H7 (cell line): ENCODE results near the gene ZDHHC21. TPM values are rescaled to one million over a fixed set of nuclear protein-coding genes. Genes with fewer than 3 reads are reported as not detected.
A peak's percentile ranks its signal among the peaks of the same experiment; 100 is the strongest.
"Not testable (repeated sequence)": the region's sequence is repeated elsewhere in the genome, so short reads cannot be mapped to it uniquely, and the experiment has no call there.

Experiments
- DNase-seq: peaks from one replicate; pipeline ENCODE4 v3.0.0; 2012
- H3K27me3 ChIP-seq: 2 replicates; pipeline ENCODE4 v1.6.0; 2011; ENCODE audit warnings: mild to moderate bottlenecking, low read length; ENCODE audit not compliant: control insufficient read depth, insufficient read depth
- H3K36me3 ChIP-seq: replicated peaks from 2 replicates; pipeline ENCODE4 v1.5.1; 2011; ENCODE audit warnings: low read length; ENCODE audit not compliant: control insufficient read depth, insufficient read depth
- H3K4me3 ChIP-seq: 2 replicates; pipeline ENCODE4 v1.5.1; 2011; ENCODE audit warnings: low read depth, mild to moderate bottlenecking, control low read depth, low read length, moderate library complexity; ENCODE audit not compliant: insufficient read depth
- total RNA-seq: library from RNA; depleted of rRNA; stranded (reverse); fragments of >200 nt; shearing (Covaris generic); gene quantifications from 2 replicates; pipeline ENCODE4 v1.2.3, GENCODE V29; 2014

ZDHHC21 gene
- total RNA-seq, 1 experiment from 2014 or later: 3.7 TPM

DNA sequence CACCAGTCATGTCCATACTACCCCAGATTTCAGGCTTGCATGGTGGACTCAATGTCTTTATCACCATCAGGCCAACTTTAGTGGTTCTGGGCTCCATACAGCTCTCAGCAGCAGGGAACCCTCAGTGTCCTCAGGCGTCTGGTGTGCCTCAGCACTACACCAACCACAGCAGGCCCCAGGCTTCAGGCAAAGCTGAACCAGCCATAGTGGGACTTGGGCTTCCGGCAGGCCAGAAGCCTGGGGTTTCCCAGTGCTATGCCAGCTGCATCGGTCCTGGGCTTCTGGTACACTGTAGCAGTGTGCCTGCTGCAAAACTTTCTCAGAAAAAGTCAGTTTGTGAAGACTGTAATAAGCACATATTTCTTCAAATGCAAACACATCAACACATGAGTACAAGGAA is 11.0 kb upstream of the ZDHHC21 start:
- Histone ChIP-seq H3K36me3 (no peaks in the 10 kb centered on the region), H3K4me3 (no peak overlapping the region), H3K27me3 (no peaks in the 10 kb centered on the region)
- DNase-seq: no peak

- no peak overlapping the region for H3K4me3 ChIP-seq
- H3K27me3 ChIP-seq: no peaks in the 10 kb centered on the region
- no peak for DNase-seq
- no peaks in the 10 kb centered on the region for H3K36me3 ChIP-seq
Measured at GRCh38 chr9:14702200-14702720, 9.0 kb upstream of the ZDHHC21 start.

DNA sequence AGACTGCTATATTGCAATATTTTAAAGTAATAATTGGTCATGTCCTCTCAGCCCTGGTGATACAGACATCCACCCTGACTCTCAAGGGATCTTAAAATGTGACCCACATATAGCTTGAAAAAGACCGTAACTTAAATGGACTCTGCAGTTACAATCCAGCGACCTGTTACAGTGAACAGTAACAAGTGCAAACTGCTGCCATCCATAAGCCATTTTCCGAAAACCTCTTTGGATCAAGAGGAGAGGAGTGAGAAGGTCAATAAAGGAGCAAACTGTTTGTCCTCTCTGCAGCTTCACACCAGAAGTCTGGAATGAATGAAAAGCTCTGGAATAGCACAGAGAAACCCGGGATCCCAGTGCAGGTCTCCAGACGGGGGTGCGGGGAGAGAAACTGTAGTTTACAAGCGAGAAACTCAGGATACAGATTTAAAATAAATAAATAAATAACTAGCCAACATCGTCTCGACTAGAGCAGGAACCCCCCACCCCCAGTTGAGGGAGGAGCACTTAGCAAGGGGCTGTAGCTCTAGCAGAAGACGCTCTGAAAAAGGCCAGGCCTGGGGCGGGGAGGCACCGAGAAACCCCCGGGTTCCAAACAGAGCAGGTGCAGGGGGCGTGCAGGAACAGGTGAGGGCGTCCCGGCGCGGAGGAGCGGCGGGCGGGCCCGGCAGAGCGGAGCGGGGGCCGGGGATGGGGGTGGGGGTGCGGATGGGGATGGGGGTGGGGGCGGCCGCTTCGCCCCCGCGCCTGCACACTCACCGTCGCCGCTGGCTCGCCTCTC is 572 bp downstream of the ZDHHC21 start:
- Histone ChIP-seq H3K27me3 (peaks cover 3% of the 10 kb centered on the region; the same call in 1 of the 2 replicates), H3K36me3 (peaks cover 3% of the 10 kb centered on the region), H3K4me3 (peak overlapping the region; percentile 68)
- DNase-seq: no peak

DNA sequence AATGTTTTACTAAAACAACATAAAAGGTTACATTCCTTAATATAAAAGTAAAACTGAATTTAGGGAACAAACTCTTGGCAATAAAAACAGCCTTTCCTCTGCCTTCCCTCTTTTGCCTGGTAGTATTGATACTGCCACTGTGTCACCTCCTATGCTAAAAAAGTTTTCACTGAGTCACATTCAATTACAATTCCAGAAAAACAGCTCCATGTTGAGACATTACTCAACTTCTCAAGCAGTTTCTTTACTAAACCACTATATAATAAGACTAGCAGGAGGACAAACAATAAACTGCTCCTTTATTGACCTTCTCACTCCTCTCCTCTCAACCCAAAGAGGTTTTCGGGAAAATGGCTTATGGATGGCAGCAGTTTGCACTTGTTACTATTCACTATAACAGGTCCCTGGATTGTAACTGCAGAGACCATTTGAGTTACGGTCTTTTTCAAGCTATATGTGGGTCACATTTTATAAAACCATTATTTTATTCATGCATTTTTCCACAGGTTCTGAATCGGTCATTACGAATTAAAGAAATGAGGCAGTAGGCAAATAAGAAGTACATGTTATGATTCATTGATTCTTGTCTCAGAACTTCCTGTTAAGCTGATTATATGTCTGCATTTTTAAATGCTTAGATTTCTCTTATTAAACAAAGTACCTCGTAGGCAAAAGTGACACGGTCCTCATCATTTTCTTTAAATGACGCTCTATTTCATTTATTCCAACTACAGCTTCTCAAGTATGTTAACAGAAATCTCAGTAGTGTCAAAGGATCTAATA is 2.1 kb downstream of the ZDHHC21 start:
- Histone ChIP-seq H3K36me3 (peaks cover 3% of the 10 kb centered on the region), H3K27me3 (peaks cover 3% of the 10 kb centered on the region; the same call in 1 of the 2 replicates), H3K4me3 (no peak overlapping the region)
- no peak for DNase-seq

DNA sequence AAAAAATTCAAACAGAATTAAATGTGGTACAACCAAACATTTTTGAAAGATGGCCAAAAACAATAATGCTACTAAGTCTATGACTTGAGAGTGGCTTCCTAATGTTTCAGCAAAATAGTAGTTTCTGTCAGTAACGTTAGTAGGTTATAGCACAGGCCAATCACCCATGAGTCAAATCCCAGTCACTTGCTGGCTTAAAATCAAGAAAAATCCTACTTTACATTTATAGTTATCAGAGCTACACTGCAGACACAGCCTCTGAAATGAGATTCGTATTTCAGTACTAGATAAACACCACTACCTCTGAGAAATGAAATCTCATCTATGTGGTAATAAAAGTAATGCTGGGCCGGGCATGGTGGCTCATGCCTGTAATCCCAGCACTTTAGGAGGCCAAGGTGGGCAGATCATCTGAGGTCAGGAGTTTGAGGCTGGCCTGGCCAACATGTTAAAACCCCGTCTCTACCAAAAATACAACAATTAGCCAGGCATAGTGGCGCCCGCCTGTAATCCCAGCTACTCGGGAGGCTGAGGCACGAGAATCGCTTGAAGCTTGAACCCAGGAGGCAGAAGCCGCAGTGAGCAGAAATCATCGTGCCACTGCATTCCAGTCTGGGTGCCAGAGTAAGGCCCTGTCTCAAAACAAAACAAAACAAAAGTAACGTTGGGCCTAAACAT is 6.1 kb downstream of the ZDHHC21 start:
- no peaks in the 10 kb centered on the region for H3K27me3 ChIP-seq
- H3K4me3 ChIP-seq: no peak overlapping the region
- no peak for DNase-seq
- H3K36me3 ChIP-seq: peaks cover 3% of the 10 kb centered on the region

DNA sequence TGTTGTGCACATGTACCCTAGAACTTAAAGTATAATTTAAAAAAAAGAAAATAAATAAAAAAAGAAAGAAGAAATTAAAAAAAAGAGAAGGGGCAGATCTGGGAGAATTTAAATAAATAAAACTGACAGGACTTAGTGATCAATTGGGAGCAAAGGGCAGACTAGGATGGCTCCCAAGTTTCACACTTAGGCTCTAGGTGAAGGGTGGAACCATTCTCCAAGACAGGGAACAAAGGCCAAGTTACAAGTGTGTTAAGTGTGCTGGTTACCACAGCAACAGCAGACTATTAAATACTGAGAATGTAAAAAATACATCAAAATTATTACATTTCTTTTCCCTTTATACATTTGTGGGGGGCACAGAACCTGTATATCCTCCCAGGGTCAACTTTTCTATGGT is 7.1 kb downstream of the ZDHHC21 start:
- H3K36me3 ChIP-seq: peaks cover 3% of the 10 kb centered on the region
- no peak for DNase-seq
- H3K27me3 ChIP-seq: no peaks in the 10 kb centered on the region
- H3K4me3 ChIP-seq: no peak overlapping the region

GRCh38 chr9:14682616-14683015 is 10.6 kb downstream of the ZDHHC21 start:
- H3K36me3 ChIP-seq, H3K4me3 ChIP-seq, DNase-seq, H3K27me3 ChIP-seq: not testable (repeated sequence)

- Histone ChIP-seq H3K4me3 (no peak overlapping the region), H3K36me3 (no peaks in the 10 kb centered on the region)
Measured at GRCh38 chr9:14678776-14679175, 14.5 kb downstream of the ZDHHC21 start.

GRCh38 chr9:14677872-14678271 is 15.4 kb downstream of the ZDHHC21 start:
- no peaks in the 10 kb centered on the region for H3K36me3 ChIP-seq
- H3K27me3 ChIP-seq: no peaks in the 10 kb centered on the region
- no peak overlapping the region for H3K4me3 ChIP-seq
- DNase-seq: no peak

More at GRCh38 chr9:14678776-14679175, 14.5 kb downstream of the ZDHHC21 start:
- no peak for DNase-seq
- H3K27me3 ChIP-seq: no peaks in the 10 kb centered on the region

DNA sequence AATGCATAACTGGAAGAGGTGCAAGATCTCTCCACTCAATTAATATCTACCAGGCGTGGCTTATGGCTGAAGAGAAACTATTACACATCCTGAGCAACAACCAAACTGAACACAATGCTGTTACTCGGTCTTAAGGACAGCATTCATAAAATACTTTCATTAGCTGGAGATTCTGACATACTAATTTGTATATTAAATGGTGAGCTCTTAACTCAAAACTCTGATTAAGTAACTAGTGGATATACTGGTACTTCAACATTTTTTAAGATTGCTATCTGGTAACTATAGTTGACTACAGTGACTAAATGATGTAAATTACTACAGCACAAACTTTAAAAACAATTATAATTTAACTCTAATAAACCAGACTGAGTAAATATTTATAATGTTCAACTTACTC is 15.8 kb downstream of the ZDHHC21 start:
- Histone ChIP-seq H3K36me3 (no peaks in the 10 kb centered on the region), H3K27me3 (no peaks in the 10 kb centered on the region)

GRCh38 chr9:14674630-14675029 is 18.6 kb downstream of the ZDHHC21 start:
- H3K27me3 ChIP-seq: no peaks in the 10 kb centered on the region
- H3K4me3 ChIP-seq: no peak overlapping the region
- no peaks in the 10 kb centered on the region for H3K36me3 ChIP-seq
- no peak for DNase-seq

More for the DNA sequence above, 15.8 kb downstream of the ZDHHC21 start:
- no peak for DNase-seq
- H3K4me3 ChIP-seq: no peak overlapping the region

- H3K4me3 ChIP-seq: no peak overlapping the region
- no peaks in the 10 kb centered on the region for H3K36me3 ChIP-seq
- DNase-seq: no peak
- H3K27me3 ChIP-seq: no peaks in the 10 kb centered on the region
Measured at GRCh38 chr9:14671377-14671776, 21.9 kb downstream of the ZDHHC21 start.

DNA sequence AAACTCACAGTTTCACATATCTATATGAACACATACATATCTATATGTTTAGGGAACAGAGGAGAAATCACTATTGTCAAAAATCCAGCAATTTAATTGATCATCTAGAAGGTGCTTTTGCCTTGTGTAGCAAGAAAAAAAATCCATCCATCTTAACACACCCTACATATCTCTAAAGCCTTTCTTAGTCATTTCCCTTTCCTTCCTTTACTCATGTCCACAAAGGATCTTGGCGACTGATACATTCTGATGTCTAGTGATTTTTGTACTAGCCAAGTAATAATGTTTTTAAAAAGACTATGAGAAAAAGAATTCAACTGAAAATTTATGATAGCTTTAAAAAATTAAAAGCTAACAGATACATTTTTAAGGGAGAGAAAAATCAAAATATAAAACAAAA is 22.5 kb downstream of the ZDHHC21 start:
- DNase-seq: no peak
- H3K27me3 ChIP-seq: no peaks in the 10 kb centered on the region
- H3K4me3 ChIP-seq: no peak overlapping the region
- H3K36me3 ChIP-seq: no peaks in the 10 kb centered on the region

GRCh38 chr9:14664022-14664421 is 29.2 kb downstream of the ZDHHC21 start:
- DNase-seq, H3K36me3 ChIP-seq, H3K27me3 ChIP-seq, H3K4me3 ChIP-seq: not testable (repeated sequence)
